GM03348 (cell line): ENCODE results near the gene GRIK2.

Experiments used
- DNase-seq: peaks from one replicate; pipeline ENCODE4 v3.0.0; 2012; ENCODE audit warnings: low spot score

Gene GRIK2

DNA sequence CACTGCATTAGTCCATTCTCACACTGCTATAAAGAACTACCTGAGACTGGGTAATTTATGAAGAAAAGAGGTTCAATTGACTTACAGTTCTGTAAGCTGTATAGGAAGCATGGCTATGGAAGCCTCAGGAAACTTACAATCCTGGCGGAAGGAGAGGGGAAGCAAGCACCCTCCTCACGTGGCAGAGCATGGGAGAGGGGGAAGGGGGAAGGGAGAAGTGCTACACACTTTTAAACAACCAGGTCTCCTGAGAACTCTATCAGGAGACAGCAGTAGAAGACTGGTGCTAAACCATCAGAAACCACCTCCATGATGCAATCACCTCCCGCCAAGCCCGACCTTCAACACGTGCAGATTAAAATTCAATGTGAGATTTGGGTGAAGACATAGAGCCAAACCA lies 494.0 kb downstream of the GRIK2 start:
- DNase-seq, result no peak

DNA sequence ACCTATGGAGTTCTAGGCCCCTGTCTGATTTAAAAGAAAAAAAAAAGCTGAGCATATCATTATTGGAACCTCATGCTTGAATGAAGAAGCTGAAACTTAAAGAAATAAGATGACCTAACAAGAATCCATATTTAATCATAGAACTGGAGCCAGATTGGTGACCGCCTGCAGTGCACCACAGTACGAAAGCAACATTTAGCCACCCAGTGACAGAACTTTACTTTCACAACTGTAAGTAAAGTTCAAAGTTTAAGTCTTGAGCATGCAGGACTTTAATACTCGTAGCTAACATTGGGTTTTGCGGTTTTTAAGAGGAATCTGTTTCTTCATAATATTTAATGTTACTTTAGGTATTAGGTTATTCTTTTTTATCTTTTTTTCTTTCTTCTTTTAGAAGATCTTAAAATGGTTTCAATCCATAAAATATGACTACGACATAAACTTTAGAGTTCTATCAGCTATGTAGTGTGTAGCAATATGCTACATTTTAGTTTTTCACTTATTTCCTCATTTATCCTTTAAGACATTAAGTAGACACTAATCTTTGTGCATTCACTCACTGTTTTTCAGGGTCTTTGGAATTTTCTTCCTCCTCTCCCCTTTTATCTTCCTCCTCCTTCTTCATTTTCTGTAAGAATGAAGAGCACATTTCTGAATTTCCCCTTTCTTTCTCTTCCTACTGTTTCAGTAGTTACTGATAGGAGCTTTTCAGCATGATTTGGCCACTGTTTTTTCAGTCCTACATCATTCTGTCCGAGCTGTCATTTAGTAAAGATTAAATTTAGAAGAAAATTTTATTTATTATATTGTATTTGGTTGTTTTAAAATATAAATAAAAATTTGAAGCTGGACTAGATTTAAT lies 514.1 kb downstream of the GRIK2 start:
- DNase-seq, result no peak

DNA sequence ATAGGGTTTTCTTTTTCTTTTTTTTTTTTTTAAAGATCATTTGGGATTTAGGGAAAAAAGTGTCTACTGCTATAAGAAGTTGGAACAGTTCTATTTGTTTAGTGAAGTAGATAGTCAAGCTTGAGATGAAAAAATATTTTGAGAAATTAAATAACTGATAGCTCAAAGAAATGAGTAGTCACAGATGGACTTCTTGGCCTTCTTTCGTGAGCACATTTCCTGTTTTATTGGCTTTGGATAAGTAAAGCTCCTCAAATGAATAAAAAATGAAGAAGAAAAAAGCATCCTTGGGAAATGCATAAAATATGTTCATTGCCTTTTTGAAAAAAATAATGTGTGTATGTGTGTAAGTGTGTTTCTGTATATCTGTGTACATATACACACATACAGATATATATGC lies 515.9 kb downstream of the GRIK2 start:
- DNase-seq, result no peak

- no peak for DNase-seq
Observed at GRCh38 chr6:101912311-101912710, 518.8 kb downstream of the GRIK2 start.

- DNase-seq, result no peak
Observed at GRCh38 chr6:101918471-101918870, 525.0 kb downstream of the GRIK2 start.

GRCh38 chr6:101921829-101922450 lies 528.4 kb downstream of the GRIK2 start:
- no peak for DNase-seq

DNA sequence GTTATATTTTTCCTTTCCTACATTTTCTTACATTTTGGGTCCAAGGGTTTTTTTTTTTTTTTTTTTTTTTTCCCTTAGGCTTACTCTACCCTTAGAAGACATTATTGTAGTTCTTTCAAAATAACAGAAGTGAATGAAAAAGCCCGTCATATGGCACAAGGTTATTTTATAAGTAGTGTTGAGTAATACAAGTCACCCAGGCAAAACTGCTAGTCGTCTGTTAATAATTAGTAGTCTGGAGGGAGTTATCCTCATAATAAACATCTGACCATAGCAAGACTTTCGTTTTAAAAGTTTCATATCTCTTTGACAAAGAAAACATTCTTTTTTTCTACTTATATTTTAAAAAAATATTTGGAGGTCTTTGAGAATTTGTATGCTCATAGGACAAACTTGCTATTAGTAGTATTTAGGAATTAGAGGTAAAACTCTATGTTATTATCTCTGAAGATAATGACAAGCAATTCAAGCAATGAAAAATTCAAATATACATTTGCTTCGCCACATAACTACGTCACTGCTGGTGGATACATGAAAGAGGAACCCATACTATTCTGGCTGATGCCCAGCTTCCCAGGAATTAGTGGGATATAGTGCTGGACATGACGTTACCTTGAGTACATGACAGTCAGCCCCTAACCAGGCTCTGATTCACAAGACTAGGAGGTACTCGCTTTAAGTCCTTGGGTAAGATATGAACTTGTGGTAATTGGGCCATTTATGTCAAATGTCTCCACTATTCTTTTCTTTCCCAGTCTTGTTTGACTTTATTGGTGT lies 532.8 kb downstream of the GRIK2 start:
- DNase-seq, result peak; percentile 37

- peak; percentile 4 for DNase-seq
Observed at GRCh38 chr6:101931766-101932165, 538.3 kb downstream of the GRIK2 start.

GRCh38 chr6:101932704-101933103 lies 539.2 kb downstream of the GRIK2 start:
- no peak for DNase-seq

- DNase-seq, result no peak
Observed at GRCh38 chr6:101935732-101936131, 542.2 kb downstream of the GRIK2 start.

- DNase-seq, result no peak
Observed at GRCh38 chr6:101936516-101936915, 543.0 kb downstream of the GRIK2 start.

GRCh38 chr6:101937108-101937507 lies 543.6 kb downstream of the GRIK2 start:
- DNase-seq, result no peak

- no peak for DNase-seq
Observed at GRCh38 chr6:101940391-101940790, 546.9 kb downstream of the GRIK2 start.

- no peak for DNase-seq
Observed at GRCh38 chr6:101956961-101957360, 563.5 kb downstream of the GRIK2 start.

DNA sequence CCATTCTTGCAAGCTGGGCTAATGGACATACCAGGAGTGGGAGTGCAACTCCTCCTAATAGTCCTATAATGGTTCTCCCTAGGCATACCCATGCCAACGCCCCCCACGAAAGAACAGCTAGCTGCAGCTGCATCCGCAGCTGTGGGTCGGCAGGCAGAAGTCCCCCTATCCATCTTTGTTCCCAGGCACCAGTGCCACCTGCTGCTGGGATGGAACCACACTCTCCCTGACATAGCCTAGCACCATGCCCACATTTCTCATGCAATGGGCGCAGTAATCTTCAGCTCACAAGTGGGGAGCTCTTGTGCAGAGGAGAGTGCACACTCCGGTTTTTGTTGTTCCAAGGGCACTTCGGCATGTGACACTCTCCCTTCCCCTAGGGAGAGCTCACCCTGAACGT lies 567.8 kb downstream of the GRIK2 start:
- DNase-seq, result no peak

- no peak for DNase-seq
Observed at GRCh38 chr6:101980924-101981323, 587.4 kb downstream of the GRIK2 start.

GRCh38 chr6:101986476-101986875 lies 593.0 kb downstream of the GRIK2 start:
- DNase-seq, result no peak

DNA sequence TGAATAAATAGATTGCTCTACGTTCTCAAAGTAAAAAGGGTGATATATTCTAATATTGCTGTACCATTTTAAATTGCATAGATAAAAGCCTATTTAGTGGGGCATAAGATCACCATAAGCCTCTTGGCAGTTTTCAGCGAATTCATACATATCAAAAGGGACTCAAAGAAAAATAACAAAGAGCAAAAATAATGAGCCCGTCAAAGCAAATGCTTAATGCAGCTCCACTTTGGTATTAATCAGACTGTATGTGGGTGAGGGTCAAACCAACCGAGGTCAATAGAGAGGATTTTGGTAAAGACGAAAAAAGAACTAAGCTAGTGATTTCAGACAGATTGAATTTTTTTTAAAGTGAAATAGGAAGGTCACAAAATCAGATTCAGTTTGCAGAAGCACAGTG lies 598.8 kb downstream of the GRIK2 start:
- no peak for DNase-seq

DNA sequence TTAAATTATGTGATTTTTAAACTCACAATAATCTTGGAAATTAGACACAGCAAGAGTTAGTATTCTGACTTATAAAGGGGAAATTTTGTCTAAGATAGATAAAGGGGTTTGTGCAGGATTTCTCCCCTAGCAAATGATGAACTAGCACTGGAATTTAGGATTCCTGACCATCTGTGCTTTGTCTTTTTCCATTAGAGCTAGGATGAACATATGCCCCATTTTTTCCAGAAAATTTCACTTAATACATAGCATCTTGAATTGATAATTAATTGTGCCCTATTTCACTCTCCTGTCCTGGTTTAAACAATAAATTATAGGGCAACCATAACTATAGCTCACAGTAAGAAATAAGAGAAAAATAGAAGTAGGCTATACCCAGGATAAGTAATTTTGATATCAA lies 601.0 kb downstream of the GRIK2 start:
- no peak for DNase-seq

GRCh38 chr6:102015431-102015830 lies 621.9 kb downstream of the GRIK2 start:
- DNase-seq, result no peak

DNA sequence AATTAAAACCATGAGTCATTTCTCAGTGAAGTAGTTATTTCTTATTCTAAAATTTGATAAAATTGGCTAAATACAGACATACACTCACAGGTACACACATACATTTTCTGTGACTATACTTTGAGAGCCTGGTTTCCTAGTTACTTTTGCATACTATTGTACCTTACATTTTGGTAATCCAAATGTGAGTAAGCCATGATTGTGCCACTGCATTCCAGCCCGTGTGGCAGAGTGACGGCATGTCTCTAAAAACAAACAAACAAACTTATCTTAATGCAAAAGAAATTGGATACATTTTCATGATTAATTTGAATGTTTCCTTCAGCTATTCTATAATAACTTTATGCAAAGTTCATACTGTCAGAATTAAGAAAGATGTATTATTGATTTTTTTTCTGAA lies 628.8 kb downstream of the GRIK2 start:
- DNase-seq, result no peak

DNA sequence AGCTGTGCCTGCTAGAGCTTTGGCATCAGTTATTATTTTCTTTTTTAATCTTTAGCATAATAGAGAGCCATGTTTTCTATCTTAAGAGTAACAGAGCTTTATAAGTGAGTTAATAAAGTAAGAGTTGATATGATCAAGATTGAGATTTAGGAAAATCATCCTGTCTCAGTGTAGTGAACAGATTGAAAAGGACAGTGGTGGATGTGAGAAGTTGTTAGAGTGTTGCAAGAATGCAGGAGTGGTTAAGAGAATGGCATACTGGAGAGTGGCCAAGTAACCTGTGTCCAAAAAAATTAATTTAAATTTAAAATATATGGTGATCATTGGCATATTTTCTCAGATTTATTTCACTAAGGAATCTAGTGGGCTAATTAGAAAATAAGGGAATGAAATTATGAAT lies 629.3 kb downstream of the GRIK2 start:
- DNase-seq, result no peak
